HG02885 (cell line): ENCODE measurements around the gene BCOR.

Source experiments
- ATAC-seq: cut with Tn5 transposase; IDR thresholded peaks from one replicate; pipeline ENCODE4 v1.9.1; 2021; ENCODE audit warnings: mild to moderate bottlenecking; ENCODE audit not compliant: unreplicated experiment, poor library complexity

Gene BCOR

GRCh38 chrX:40041915-40042314, 55.8 kb downstream of the BCOR start:
- no peak for ATAC-seq

- no peak for ATAC-seq
Observed at GRCh38 chrX:40040686-40041461, 56.9 kb downstream of the BCOR start.

- ATAC-seq = no peak
Observed at GRCh38 chrX:40039887-40040286, 57.9 kb downstream of the BCOR start.

GRCh38 chrX:40037367-40037766, 60.4 kb downstream of the BCOR start:
- ATAC-seq = no peak

GRCh38 chrX:40035726-40036125, 62.0 kb downstream of the BCOR start:
- ATAC-seq = no peak

GRCh38 chrX:40031911-40032310, 65.8 kb downstream of the BCOR start:
- no peak for ATAC-seq

- no peak for ATAC-seq
Observed at GRCh38 chrX:40030205-40030604, 67.6 kb downstream of the BCOR start.

- ATAC-seq = no peak
Observed at GRCh38 chrX:40022421-40022820, 75.3 kb downstream of the BCOR start.

- ATAC-seq = no peak
Observed at GRCh38 chrX:40021647-40022046, 76.1 kb downstream of the BCOR start.

GRCh38 chrX:40019541-40019940, 78.2 kb downstream of the BCOR start:
- no peak for ATAC-seq

- no peak for ATAC-seq
Observed at GRCh38 chrX:40018041-40018440, 79.7 kb downstream of the BCOR start.

GRCh38 chrX:40016749-40017148, 81.0 kb downstream of the BCOR start:
- no peak for ATAC-seq

GRCh38 chrX:40015693-40016092, 82.1 kb downstream of the BCOR start:
- ATAC-seq = no peak

- peak; percentile 37 for ATAC-seq
Observed at GRCh38 chrX:40013266-40014195, 84.2 kb downstream of the BCOR start.

GRCh38 chrX:40012868-40013265, 84.9 kb downstream of the BCOR start:
- ATAC-seq = peak; percentile 41

GRCh38 chrX:40012039-40012867, 85.5 kb downstream of the BCOR start:
- ATAC-seq = peak; percentile 19

- no peak for ATAC-seq
Observed at GRCh38 chrX:40011322-40012038, 86.3 kb downstream of the BCOR start.

- no peak for ATAC-seq
Observed at GRCh38 chrX:40010550-40011321, 87.0 kb downstream of the BCOR start.

GRCh38 chrX:40009890-40010289, 87.9 kb downstream of the BCOR start:
- no peak for ATAC-seq
